ENCODE measurements around the gene MRPL12.

MRPL12 gene

GRCh38 chr17:81676906-81677305, 26.3 kb upstream of the MRPL12 start:
- no peak for TF ChIP-seq CTCF (IDR thresholded peaks at IDR 0.05)

DNA sequence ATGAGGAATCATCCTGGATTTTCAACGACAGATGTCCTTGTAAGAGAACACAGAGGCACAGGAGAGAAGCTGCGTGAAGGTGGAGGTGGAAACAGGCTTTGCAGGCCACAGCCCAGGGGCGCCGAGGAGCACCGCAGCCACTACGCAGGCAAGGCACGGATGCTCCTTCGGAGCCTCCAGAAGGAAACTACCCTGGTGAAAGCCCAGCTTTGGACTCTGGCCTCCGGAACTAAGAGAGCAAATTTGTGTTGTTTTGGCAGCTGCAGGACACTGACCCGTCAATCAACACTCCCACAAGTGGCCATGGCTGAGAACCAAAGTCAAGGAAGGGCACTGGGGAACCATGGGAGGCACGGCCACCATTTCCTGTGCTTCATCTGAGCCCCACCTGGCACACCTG, 23.0 kb upstream of the MRPL12 start:
- Histone ChIP-seq H3K4me2 (ENCODE audit: low read length) (no peak overlapping the region), H3K36me3 (ENCODE audit: control insufficient read depth, insufficient read depth, low read length) (no peaks in the 10 kb centered on the region), H3K27ac (no peak overlapping the region), H3K4me1 (peaks cover 7% of the 10 kb centered on the region), H3K79me2 (peaks cover 18% of the 10 kb centered on the region), H3K27me3 (ENCODE audit: control insufficient read depth, insufficient read depth, low read length) (no peaks in the 10 kb centered on the region), H3K9ac (no peak overlapping the region), H3K4me3 (ENCODE audit: low read depth, low read length) (no peak overlapping the region), H2AFZ (no peak overlapping the region), H3K9me3 (ENCODE audit: control insufficient read depth, low read length) (no peaks in the 10 kb centered on the region)
- TF ChIP-seq CTCF (IDR thresholded peaks at IDR 0.05) = no peak

More at GRCh38 chr17:81676906-81677305, 26.3 kb upstream of the MRPL12 start:
- no peaks in the 10 kb centered on the region for H3K4me1 ChIP-seq
- no peaks in the 10 kb centered on the region for H3K9me3 ChIP-seq (ENCODE audit: control insufficient read depth, low read length)
- no peaks in the 10 kb centered on the region for H3K27me3 ChIP-seq (ENCODE audit: control insufficient read depth, insufficient read depth, low read length)
- peaks cover 2% of the 10 kb centered on the region for H3K79me2 ChIP-seq
- no peak overlapping the region for H3K9ac ChIP-seq
- H2AFZ ChIP-seq = no peak overlapping the region
- H3K36me3 ChIP-seq (ENCODE audit: control insufficient read depth, insufficient read depth, low read length) = no peaks in the 10 kb centered on the region
- no peak overlapping the region for H3K27ac ChIP-seq
- H3K4me3 ChIP-seq (ENCODE audit: low read depth, low read length) = no peak overlapping the region
- H3K4me2 ChIP-seq (ENCODE audit: low read length) = no peak overlapping the region

DNA sequence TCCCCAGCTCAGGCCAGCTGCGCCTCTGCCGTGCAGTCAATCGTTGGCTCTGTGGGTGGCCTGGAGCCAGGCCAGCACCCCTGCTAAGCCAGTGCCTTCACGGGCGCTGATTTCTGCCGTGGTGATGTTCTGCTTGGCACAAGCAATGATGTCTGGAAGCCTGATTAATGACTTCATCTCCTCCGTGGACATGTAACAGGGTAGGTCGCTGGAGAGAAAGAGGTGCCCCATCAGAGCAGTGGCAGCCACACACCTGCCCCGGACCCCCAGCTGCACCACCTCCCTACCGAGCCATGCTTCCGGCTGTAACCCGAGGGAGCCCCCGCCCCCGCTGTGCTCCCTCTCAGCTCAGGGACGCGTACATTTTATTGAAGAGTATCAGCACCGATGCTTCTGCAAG, 21.5 kb upstream of the MRPL12 start:
- Histone ChIP-seq H3K4me3 (ENCODE audit: low read depth, low read length) (no peak overlapping the region), H3K9me3 (ENCODE audit: control insufficient read depth, low read length) (no peaks in the 10 kb centered on the region), H3K4me1 (peaks cover 11% of the 10 kb centered on the region), H3K36me3 (ENCODE audit: control insufficient read depth, insufficient read depth, low read length) (no peaks in the 10 kb centered on the region), H3K79me2 (peaks cover 31% of the 10 kb centered on the region), H3K27me3 (ENCODE audit: control insufficient read depth, insufficient read depth, low read length) (no peaks in the 10 kb centered on the region), H3K9ac (no peak overlapping the region), H3K27ac (no peak overlapping the region), H2AFZ (no peak overlapping the region), H3K4me2 (ENCODE audit: low read length) (no peak overlapping the region)
- TF ChIP-seq CTCF (IDR thresholded peaks at IDR 0.05) = no peak

- Histone ChIP-seq H3K9me3 (ENCODE audit: control insufficient read depth, low read length) (no peaks in the 10 kb centered on the region), H3K79me2 (peaks cover 41% of the 10 kb centered on the region), H3K36me3 (ENCODE audit: control insufficient read depth, insufficient read depth, low read length) (no peaks in the 10 kb centered on the region), H3K4me3 (ENCODE audit: low read depth, low read length) (peak overlapping the region; percentile 94), H3K27ac (no peak overlapping the region), H2AFZ (peak overlapping the region; percentile 86), H3K4me1 (peaks cover 11% of the 10 kb centered on the region), H3K9ac (no peak overlapping the region), H3K4me2 (ENCODE audit: low read length) (peak overlapping the region; percentile 77), H3K27me3 (ENCODE audit: control insufficient read depth, insufficient read depth, low read length) (no peaks in the 10 kb centered on the region)
- TF ChIP-seq CTCF (IDR thresholded peaks at IDR 0.05) = no peak
Measured at GRCh38 chr17:81682565-81683207, 20.5 kb upstream of the MRPL12 start.

DNA sequence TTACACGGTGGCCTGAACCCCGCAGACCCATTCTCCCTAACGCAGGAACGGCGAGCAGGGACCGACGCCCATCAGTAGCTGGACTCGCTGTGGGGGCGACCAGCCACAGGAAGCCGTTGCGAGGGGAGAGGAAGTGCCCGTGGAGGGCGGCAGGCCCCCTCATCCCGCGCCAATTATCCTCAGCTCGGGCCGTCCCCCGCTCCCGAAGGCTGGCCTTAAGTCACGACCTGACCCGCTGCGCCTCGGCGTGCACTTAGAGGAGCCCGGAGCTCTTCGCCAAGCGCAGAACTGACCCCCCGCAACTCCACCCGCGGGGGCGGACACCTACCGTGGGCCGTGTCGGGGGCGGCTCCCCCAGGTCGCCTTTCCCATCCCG, 20.0 kb upstream of the MRPL12 start:
- H3K36me3 ChIP-seq (ENCODE audit: control insufficient read depth, insufficient read depth, low read length) = no peaks in the 10 kb centered on the region

More for the DNA sequence above, 20.0 kb upstream of the MRPL12 start:
- peaks cover 11% of the 10 kb centered on the region for H3K4me1 ChIP-seq
- no peaks in the 10 kb centered on the region for H3K27me3 ChIP-seq (ENCODE audit: control insufficient read depth, insufficient read depth, low read length)
- H3K9ac ChIP-seq = peak overlapping the region; percentile 58
- TF ChIP-seq CTCF (IDR thresholded peaks at IDR 0.05) = no peak
- no peaks in the 10 kb centered on the region for H3K9me3 ChIP-seq (ENCODE audit: control insufficient read depth, low read length)
- H3K4me2 ChIP-seq (ENCODE audit: low read length) = peak overlapping the region; percentile 77
- peak overlapping the region; percentile 63 for H3K27ac ChIP-seq
- peak overlapping the region; percentile 86 for H2AFZ ChIP-seq
- H3K79me2 ChIP-seq = peaks cover 46% of the 10 kb centered on the region
- peak overlapping the region; percentile 94 for H3K4me3 ChIP-seq (ENCODE audit: low read depth, low read length)

Measured in parathyroid adenoma (tissue), 2 donors.